Type B pancreatic cell (in vitro differentiated cells): ENCODE results near the gene CPS1. TPM values are rescaled to one million over a fixed set of nuclear protein-coding genes. Genes with fewer than 3 reads are reported as not detected.

ENCODE experiments used
- DNase-seq: peaks from one replicate; pipeline ENCODE4 v3.0.0; 2021; ENCODE audit warnings: mixed read lengths; ENCODE audit not compliant: unreplicated experiment; ENCODE audit errors: extremely low spot score
- H3K27ac Mint-ChIP-seq: 2 replicates; pipeline ENCODE4 v1.8.0; 2021; ENCODE audit warnings: mild to moderate bottlenecking, mixed read lengths
- H3K27me3 Mint-ChIP-seq: 2 replicates; pipeline ENCODE4 v1.8.0; 2021; ENCODE audit warnings: mixed read lengths
- H3K36me3 Mint-ChIP-seq: 2 replicates; pipeline ENCODE4 v1.8.0; 2021; ENCODE audit warnings: mixed read lengths
- H3K4me1 Mint-ChIP-seq: one replicate; pipeline ENCODE4 v1.8.0; 2021; ENCODE audit warnings: mixed read lengths; ENCODE audit not compliant: unreplicated experiment
- H3K4me3 Mint-ChIP-seq: 2 replicates; pipeline ENCODE4 v1.8.0; 2021; ENCODE audit warnings: mild to moderate bottlenecking, mixed read lengths
- H3K9me3 Mint-ChIP-seq: 2 replicates; pipeline ENCODE4 v1.8.0; 2021; ENCODE audit warnings: mixed read lengths
- total RNA-seq: library from RNA; stranded (reverse); gene quantifications from 2 replicates; pipeline ENCODE4 v1.2.1, GENCODE V29; 2021; ENCODE audit warnings: low replicate concordance
- TF ChIP-seq, protein P1 (sequence below): fragments of 200-600 bp; sonication (generic); conservative IDR thresholded peaks from 2 replicates; pipeline ENCODE4 v1.5.0; 2021; ENCODE audit warnings: antibody characterized with exemption, mild to moderate bottlenecking

Gene CPS1
- total RNA-seq, 1 donor from 2014 or later, result 33.2 TPM

DNA sequence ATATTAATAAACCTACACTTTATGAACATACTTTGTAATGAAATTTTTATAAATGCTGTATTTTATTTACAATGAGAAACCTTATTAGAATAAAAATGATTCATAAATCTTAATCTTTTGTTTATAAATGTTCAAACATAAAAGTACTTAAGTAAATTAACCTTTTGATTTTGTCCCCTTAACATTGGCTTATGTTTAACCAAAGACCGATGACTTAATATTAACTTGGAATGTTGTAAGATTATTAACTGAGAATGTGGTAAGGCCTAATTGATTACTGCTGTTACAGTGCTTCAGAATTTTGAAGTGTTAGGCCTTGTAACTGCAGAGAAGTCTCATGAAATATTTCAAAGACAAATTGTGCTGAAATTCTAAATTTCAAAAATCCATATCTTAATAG lies 5.7 kb downstream of the CPS1 start:
- Mint-ChIP-seq H3K36me3 (no peaks in the 10 kb centered on the region), H3K27me3 (peaks cover 16% of the 10 kb centered on the region), H3K4me3 (no peak overlapping the region), H3K27ac (no peak overlapping the region), H3K9me3 (no peaks in the 10 kb centered on the region), H3K4me1 (peaks cover 5% of the 10 kb centered on the region)
- TF ChIP-seq, protein P1, sequence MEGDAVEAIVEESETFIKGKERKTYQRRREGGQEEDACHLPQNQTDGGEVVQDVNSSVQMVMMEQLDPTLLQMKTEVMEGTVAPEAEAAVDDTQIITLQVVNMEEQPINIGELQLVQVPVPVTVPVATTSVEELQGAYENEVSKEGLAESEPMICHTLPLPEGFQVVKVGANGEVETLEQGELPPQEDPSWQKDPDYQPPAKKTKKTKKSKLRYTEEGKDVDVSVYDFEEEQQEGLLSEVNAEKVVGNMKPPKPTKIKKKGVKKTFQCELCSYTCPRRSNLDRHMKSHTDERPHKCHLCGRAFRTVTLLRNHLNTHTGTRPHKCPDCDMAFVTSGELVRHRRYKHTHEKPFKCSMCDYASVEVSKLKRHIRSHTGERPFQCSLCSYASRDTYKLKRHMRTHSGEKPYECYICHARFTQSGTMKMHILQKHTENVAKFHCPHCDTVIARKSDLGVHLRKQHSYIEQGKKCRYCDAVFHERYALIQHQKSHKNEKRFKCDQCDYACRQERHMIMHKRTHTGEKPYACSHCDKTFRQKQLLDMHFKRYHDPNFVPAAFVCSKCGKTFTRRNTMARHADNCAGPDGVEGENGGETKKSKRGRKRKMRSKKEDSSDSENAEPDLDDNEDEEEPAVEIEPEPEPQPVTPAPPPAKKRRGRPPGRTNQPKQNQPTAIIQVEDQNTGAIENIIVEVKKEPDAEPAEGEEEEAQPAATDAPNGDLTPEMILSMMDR, result no peak
- DNase-seq, result no peak

DNA sequence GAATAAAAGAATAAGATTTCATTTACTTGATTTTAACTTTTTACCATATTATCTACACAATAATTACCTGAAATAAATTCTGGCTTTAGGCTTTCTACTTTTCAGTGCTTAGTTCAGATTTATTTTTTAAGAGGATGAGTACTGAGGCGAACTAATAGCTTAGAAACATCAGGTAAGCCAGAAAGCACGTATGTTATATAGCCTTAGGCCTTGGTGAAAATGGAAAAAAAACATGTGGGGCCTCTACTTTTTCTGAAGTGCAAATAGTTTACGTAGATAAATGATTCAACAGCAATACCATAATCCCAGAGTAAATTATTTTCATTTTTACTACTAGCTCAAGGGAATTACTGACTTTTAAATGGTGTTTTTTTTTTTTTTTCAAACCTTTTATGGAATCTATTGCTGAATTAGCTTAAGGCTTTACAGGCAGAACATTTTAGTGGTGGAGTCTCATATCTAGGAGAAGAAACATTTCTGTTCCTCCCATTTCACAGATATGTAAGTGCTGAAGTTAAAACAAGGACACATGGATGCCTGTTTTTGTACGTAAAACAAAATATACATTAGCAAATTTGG lies 6.2 kb downstream of the CPS1 start:
- H3K27me3 Mint-ChIP-seq, result peaks cover 13% of the 10 kb centered on the region
- no peak for DNase-seq
- TF ChIP-seq, protein P1, result no peak
- H3K9me3 Mint-ChIP-seq, result no peaks in the 10 kb centered on the region
- no peak overlapping the region for H3K27ac Mint-ChIP-seq
- H3K4me3 Mint-ChIP-seq, result no peak overlapping the region
- peaks cover 5% of the 10 kb centered on the region for H3K4me1 Mint-ChIP-seq
- no peaks in the 10 kb centered on the region for H3K36me3 Mint-ChIP-seq

DNA sequence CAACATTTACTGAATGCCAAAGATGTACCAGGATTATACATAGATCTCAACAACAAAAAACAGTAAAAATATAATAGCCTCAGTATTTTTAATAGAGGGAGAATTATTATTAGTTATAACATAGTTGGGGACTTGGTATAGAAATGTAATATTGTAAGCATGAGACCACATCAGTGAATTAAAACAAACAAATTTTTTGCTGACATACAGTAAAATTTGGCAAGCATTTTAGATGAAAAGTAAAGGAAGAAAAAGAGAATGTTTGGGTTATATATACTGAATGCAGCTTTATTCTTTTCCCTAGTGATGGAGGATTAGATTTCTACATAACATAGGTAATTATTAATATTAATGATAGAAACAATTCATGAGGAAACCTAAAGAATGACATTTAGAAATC lies 10.9 kb downstream of the CPS1 start:
- no peaks in the 10 kb centered on the region for H3K4me1 Mint-ChIP-seq
- H3K27me3 Mint-ChIP-seq, result peaks cover 4% of the 10 kb centered on the region
- no peak overlapping the region for H3K4me3 Mint-ChIP-seq
- no peak for DNase-seq
- H3K36me3 Mint-ChIP-seq, result no peaks in the 10 kb centered on the region
- H3K9me3 Mint-ChIP-seq, result no peaks in the 10 kb centered on the region
- H3K27ac Mint-ChIP-seq, result no peak overlapping the region
- TF ChIP-seq, protein P1, result no peak

DNA sequence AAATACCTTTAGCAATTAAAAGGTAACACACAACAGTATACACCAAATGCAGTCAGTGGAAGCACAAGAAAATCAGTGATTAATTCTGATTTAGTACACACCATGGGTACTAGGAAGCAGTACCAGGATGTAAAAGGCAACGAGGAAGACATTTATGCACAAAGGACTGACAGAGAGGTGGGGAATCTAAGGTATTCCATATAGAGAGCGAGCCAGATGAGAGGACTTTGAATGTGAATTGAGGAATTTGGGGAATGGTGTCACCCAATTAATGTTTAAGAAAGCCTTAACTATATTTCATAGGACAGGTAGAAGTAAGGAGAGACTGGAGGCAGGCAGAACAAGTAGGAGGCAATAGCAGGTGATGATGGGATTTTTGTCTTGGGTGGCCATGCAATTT lies 11.7 kb downstream of the CPS1 start:
- TF ChIP-seq, protein P1, result no peak
- peaks cover 5% of the 10 kb centered on the region for H3K4me1 Mint-ChIP-seq
- no peaks in the 10 kb centered on the region for H3K9me3 Mint-ChIP-seq
- H3K4me3 Mint-ChIP-seq, result no peak overlapping the region
- DNase-seq, result no peak
- no peaks in the 10 kb centered on the region for H3K36me3 Mint-ChIP-seq
- H3K27me3 Mint-ChIP-seq, result peaks cover 4% of the 10 kb centered on the region
- no peak overlapping the region for H3K27ac Mint-ChIP-seq

DNA sequence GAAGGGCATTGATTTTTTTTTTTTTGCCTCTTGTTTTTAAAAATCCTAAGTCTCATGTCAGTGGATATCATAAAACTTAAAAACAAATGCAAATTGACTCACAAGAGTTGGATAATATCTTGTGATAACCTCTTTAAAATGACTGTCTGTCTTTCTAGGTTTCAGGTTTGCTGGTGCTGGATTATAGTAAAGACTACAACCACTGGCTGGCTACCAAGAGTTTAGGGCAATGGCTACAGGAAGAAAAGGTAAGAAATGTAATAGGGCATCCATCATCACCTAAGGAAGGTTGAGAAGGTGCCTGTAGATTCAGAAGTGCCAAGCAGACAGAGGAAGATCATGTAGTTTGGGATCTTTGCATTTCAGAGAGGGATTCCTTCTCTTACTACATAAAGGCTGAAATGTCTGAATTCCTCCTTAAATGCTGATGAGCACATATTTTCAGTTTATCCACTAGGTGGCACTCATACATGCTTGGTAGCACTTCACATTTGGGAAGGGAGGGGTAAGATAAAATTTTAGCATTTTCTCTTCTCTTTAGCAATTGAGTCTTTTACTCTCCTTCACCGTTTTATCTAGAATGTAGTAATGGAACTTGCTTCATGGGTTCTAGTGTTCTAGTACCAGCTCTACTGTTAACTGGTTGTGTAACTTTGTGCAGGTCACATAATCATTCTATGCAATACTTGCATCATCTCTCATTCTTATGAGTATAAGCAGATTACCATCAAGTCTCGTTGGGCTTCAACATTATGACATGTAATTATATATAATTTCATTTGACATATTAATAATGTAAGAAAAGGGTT lies 21.1 kb downstream of the CPS1 start:
- no peaks in the 10 kb centered on the region for H3K36me3 Mint-ChIP-seq
- no peak for DNase-seq
- no peaks in the 10 kb centered on the region for H3K27me3 Mint-ChIP-seq
- H3K4me3 Mint-ChIP-seq, result no peak overlapping the region
- H3K27ac Mint-ChIP-seq, result no peak overlapping the region
- no peaks in the 10 kb centered on the region for H3K9me3 Mint-ChIP-seq
- peaks cover 5% of the 10 kb centered on the region for H3K4me1 Mint-ChIP-seq
- TF ChIP-seq, protein P1, result peak; percentile 89
